HG02938 (cell line): ENCODE measurements around the gene MARS2.
"Not testable (repeated sequence)": the region's sequence is repeated elsewhere in the genome, so short reads cannot be mapped to it uniquely, and the experiment has no call there.

Experiments used
- ATAC-seq: cut with Tn5 transposase; IDR thresholded peaks from one replicate; pipeline ENCODE4 v1.9.1; 2021; ENCODE audit warnings: mild to moderate bottlenecking, moderate library complexity; ENCODE audit not compliant: unreplicated experiment

The MARS2 gene

DNA sequence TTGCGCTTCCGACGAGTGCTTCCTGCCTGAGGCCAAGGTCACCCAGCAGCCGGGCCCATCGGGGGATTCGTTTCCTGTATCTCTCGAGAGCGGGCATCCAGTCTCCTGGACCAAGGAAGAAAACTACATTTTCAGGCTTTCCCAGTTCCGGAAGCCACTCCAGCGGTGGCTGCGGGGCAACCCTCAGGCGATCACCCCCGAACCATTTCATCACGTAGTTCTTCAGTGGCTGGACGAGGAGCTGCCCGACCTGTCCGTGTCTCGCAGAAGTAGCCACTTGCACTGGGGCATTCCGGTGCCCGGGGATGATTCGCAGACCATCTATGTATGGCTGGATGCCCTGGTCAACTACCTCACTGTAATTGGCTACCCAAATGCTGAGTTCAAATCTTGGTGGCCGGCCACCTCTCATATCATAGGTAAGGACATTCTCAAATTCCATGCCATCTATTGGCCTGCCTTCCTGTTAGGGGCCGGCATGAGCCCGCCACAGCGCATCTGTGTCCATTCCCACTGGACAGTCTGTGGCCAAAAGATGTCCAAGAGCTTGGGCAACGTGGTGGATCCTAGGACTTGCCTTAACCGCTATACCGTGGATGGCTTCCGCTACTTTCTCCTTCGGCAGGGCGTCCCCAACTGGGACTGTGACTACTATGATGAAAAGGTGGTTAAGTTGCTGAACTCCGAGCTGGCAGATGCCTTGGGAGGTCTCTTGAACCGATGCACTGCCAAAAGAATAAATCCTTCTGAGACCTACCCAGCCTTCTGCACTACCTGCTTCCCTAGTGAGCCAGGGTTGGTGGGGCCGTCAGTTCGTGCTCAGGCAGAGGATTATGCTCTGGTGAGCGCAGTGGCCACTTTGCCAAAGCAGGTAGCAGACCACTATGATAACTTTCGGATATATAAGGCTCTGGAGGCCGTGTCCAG is 1.0 kb downstream of the MARS2 start:
- no peak for ATAC-seq

DNA sequence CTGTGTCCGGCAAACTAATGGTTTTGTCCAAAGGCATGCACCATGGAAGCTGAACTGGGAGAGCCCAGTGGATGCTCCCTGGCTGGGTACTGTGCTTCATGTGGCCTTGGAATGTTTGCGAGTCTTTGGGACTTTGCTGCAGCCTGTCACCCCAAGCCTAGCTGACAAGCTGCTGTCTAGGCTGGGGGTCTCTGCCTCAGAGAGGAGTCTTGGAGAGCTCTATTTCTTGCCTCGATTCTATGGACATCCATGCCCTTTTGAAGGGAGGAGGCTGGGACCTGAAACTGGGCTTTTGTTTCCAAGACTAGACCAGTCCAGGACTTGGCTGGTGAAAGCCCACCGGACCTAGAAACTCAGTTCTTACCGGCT is 1.7 kb downstream of the MARS2 start:
- no peak for ATAC-seq

DNA sequence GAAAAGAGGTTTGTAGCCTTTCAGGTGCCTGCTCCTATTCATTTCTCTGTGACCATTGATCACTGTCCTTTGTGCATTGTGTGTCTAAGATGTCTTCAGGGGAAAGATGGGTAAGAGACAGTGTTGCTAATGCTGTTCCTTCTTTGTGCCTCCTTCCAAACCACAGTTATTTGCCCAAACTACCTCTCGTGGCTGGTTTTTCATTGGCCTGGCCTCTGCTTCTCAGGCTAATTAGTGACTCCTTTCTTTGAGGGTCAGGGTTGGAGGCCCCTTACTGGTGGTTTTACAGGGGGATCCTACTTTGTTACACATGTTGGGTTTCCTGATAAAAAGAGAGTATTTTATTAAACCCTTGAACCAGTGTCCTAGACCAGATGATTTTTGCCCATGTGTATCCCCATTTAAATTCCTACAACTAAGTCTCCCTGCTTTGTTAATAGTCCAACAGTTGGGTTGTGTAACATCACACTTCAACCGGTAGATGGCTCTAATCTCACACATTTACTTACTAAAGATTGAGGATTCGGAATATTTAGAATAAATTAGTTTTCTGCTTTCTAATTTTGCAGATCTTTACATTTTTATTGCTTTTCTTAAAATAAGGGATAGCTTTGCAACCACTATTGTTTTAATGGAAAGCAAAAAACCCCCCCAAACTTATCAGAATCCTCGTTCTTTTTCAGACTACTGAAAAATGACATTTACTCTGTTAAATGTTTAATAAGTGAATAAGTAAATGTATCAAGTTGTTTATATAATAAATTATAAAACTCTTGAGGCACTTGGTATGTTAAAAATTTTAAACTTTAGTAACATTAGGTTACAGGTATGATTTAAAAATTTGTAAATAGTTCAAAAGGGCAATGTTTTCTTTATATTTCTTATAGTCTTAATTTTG is 2.4 kb downstream of the MARS2 start:
- ATAC-seq = no peak

DNA sequence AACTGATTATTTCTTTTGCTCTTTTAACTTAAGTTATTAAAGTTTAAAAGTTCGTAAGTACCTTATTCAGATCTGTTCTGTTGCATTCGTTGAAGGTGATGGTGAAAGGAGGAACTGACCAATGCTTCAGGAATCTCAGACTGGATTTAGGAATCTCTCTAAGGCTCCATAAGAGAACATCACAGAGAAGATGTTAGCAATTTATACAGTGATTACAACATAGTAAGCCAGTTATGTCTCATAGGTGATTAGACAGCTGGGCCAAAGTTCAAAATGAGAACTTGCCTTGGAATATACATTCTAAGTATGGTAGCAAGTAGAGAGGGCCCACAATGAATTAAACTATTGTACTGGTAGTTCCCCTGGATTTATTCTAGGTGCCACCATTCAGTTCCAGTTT is 3.2 kb downstream of the MARS2 start:
- ATAC-seq = no peak

DNA sequence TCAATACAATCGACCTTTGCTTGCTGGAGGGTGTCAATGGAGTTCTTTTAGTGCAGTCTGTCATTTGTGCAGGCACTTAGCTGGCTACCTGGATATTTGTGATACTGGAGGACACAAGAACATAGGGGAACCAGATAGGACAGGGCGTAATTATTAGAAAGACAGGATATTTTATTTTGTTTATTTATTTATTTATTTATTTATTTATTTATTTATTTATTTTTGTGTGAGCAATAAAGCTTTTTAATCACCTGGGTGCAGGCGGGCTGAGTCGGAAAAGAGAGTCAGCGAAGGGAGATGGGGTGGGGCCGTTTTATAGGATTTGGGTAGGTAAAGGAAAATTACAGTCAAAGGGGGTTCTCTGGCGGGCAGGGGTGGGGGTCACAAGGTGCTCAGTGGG is 4.0 kb downstream of the MARS2 start:
- ATAC-seq = not testable (repeated sequence)

DNA sequence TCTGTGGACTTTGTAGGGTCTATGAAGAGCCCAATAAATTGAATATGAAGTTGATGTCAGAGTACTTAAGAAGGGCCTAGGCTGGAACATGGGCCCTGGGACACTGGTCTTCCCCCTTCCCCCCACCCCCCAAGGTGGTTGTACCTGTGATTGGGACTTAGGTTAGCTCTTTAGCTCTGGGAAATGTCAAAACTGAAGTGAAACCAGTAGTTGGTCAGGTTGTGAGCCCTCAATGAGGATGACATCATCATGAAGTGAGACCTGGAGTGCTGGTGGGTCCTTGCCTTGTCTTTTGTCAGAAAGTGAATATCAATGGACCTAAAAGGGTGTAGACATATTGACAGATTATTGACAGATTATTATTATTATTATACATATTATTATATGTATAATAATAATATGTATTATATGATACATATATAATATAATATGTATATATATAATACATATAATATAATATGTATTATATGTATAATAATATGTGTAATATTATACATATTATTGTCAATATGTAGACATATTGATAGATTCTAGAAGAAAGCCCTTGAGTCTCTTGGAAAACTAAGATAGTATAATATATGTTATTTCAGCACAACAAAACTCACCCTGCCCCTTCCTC is 5.4 kb downstream of the MARS2 start:
- peak; percentile 90 for ATAC-seq

DNA sequence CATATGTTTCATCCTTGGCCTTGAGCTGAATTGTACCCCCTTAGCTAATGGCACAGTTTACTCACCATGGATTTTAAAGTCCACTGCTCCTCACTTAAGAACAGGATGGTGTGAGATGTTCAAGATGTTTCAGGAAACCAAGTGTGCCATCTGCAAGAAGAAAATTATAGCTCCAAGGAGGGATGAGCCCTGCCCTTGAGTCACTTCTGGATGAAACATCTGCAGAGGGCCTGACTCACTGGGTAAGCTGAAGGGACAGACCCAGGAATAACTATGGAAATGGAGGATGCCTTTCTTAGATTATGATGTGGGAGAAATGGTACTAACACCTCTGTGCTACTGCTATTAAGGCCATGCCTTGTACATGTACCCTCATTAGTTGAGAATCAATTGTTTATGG is 6.4 kb downstream of the MARS2 start:
- ATAC-seq = no peak

DNA sequence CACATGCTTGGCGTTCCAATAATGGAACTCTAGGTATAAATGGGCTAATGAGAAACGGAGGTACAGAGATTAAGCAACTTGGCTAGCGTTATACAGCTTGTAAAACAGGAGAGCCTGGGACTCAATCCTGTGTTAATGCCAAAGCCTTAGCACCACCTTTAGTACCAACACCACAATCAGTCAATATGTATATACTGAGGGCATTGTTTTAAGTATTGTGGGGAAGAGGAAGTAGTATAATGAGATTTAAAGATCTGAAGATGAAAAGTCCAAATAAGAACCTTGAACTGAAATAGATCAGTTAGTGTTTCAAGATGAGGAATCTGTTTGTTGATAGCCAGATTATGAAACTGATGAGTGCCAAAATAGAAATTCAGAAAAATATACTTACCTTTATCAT is 8.1 kb downstream of the MARS2 start:
- ATAC-seq = no peak

DNA sequence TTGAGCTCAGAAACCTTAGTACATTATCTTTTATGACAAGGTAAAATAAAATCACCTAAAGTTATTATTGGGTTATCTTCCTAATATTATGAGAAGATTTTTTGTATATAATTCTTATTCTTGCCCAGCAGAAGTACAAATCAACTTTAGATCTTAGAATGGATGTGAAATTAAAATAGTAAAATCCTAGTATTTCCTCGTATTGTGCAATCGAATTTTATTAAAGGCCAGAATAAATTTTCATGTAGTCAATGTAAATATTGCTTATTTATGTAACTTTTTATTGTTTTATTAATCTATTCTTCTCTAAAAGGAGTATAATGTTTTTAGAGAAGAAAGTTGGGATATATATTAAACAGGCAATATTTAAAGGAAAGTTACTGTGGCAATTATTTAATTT is 12.7 kb downstream of the MARS2 start:
- ATAC-seq = no peak

DNA sequence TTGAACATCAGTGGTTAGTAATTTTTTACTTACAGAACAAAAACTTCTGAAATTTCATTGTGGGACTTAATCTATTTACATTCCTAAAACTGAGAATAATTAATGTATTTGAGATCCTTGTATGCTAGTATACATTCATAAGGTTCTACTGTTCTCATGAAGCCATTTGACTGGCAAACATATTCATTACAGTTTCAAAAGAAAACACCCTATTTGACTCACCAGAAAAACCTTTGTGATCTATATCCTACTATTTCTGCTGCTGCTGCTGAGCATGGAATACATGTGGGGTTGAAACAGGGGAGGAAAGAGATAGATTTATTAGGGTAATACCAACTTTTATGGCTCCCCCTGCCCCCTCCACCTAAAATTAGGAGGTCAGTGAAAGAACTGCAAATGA is 21.8 kb downstream of the MARS2 start:
- ATAC-seq = no peak

DNA sequence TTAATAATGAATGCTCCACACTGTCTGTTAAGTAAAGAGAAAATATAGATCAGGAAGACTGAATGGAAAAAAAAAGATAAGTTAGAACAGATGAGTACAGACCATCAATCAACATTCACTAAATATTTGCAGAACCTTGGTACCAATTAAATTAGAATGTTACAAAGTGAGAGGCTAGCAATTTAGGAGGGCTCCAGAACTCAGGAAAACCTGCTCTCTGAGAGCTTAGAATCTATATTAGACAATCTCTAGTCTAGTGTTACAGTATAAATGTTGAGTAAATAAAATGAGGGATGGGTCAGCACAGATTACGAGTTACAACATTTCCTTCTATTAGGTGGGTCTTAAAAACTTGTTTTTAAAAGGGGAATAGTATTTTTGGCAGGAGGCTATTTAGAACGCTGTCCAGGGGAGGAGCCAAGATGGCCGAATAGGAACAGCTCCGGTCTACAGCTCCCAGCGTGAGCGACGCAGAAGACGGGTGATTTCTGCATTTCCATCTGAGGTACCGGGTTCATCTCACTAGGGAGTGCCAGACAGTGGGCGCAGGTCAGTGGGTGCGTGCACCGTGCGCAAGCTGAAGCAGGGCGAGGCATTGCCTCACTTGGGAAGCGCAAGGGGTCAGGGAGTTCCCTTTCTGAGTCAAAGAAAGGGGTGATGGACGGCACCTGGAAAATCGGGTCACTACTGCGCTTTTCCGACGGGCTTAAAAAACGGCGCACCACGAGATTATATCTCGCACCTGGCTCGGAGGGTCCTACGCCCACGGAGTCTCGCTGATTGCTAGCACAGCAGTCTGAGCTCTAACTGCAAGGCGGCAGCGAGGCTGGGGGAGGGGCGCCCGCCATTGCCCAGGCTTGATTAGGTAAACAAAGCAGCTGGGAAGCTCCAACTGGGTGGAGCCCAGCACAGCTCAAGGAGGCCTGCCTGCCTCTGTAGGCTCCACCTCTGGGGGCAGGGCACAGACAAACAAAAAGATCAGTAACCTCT is 23.7 kb downstream of the MARS2 start:
- not testable (repeated sequence) for ATAC-seq

DNA sequence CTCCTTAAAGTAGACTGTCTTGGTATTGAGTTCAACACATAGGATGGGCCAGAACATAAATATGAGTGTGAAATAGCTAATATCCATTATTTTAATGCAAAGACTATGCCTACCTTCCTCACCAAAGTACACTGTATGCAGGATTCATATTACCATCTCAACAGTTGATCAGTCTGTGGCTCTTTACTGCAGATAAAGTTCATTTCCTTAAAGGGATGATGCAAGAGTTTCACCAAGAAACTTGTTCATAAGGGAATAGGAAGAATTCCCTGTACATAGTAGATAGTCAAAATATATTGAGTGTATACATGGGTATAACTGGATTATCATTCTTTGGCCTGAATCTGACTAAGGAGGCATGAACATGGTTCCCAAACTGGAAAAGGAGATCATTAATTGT is 35.0 kb downstream of the MARS2 start:
- ATAC-seq = no peak
